GM18867 (cell line): ENCODE data around the gene GRK5.
A peak's percentile ranks its signal among the peaks of the same experiment; 100 is the strongest.
"Not testable (repeated sequence)": the region's sequence is repeated elsewhere in the genome, so short reads cannot be mapped to it uniquely, and the experiment has no call there.

ENCODE experiments used
- ATAC-seq: cut with Tn5 transposase; IDR thresholded peaks from one replicate; pipeline ENCODE4 v1.9.1; 2021; ENCODE audit warnings: mild to moderate bottlenecking, moderate library complexity; ENCODE audit not compliant: unreplicated experiment

GRK5 gene

GRCh38 chr10:119450606-119451299 lies 243.4 kb downstream of the GRK5 start:
- no peak for ATAC-seq

GRCh38 chr10:119451300-119451896 lies 244.0 kb downstream of the GRK5 start:
- ATAC-seq, result no peak

- no peak for ATAC-seq
Measured at GRCh38 chr10:119452396-119452795, 245.0 kb downstream of the GRK5 start.

- no peak for ATAC-seq
Measured at GRCh38 chr10:119453313-119453712, 245.9 kb downstream of the GRK5 start.

GRCh38 chr10:119454316-119454715 lies 246.9 kb downstream of the GRK5 start:
- ATAC-seq, result no peak

- no peak for ATAC-seq
Measured at GRCh38 chr10:119454990-119455389, 247.6 kb downstream of the GRK5 start.

- ATAC-seq, result no peak
Measured at GRCh38 chr10:119455609-119456434, 248.5 kb downstream of the GRK5 start.

GRCh38 chr10:119456435-119456810 lies 249.1 kb downstream of the GRK5 start:
- ATAC-seq, result no peak

GRCh38 chr10:119457966-119458766 lies 250.8 kb downstream of the GRK5 start:
- ATAC-seq, result no peak

GRCh38 chr10:119459681-119460340 lies 252.4 kb downstream of the GRK5 start:
- no peak for ATAC-seq

- ATAC-seq, result no peak
Measured at GRCh38 chr10:119460369-119461195, 253.2 kb downstream of the GRK5 start.

GRCh38 chr10:119461380-119461779 lies 254.0 kb downstream of the GRK5 start:
- no peak for ATAC-seq

GRCh38 chr10:119461923-119462322 lies 254.6 kb downstream of the GRK5 start:
- peak; percentile 81 for ATAC-seq

GRCh38 chr10:119462773-119463172 lies 255.4 kb downstream of the GRK5 start:
- ATAC-seq, result no peak

- not testable (repeated sequence) for ATAC-seq
Measured at GRCh38 chr10:119463195-119463594, 255.8 kb downstream of the GRK5 start.

- no peak for ATAC-seq
Measured at GRCh38 chr10:119465085-119465484, 257.7 kb downstream of the GRK5 start.

- no peak for ATAC-seq
Measured at GRCh38 chr10:119466076-119466475, 258.7 kb downstream of the GRK5 start.

- no peak for ATAC-seq
Measured at GRCh38 chr10:119466655-119467054, 259.3 kb downstream of the GRK5 start.

GRCh38 chr10:119468542-119469324 lies 261.4 kb downstream of the GRK5 start:
- ATAC-seq, result no peak
